Liver (tissue), 9 donors: Measurements from ENCODE around the gene EPB41L3. TPM values are rescaled to one million over a fixed set of nuclear protein-coding genes. Genes with fewer than 3 reads are reported as not detected.

Source experiments
- DNase-seq: peaks from one replicate; pipeline ENCODE4 v3.0.0-alpha.2; 2017; ENCODE audit warnings: low spot score
- H3K27ac ChIP-seq, 2 donors: one replicate each; pipeline ENCODE4 v1.7.0; 2013; ENCODE audit warnings: inconsistent platforms in 2 of 2, low read length in 2 of 2, control low read depth in 1 of 2, low read depth in 1 of 2, mild to moderate bottlenecking in 1 of 2
- H3K27me3 ChIP-seq, 4 donors: one replicate each; pipeline versions ENCODE4 v1.6.1 to v1.7.0; 2013; ENCODE audit warnings: low read length in 3 of 4, inconsistent platforms in 1 of 4, mild to moderate bottlenecking in 1 of 4, moderate library complexity in 1 of 4; ENCODE audit not compliant: control insufficient read depth in 4 of 4, insufficient read depth in 4 of 4
- H3K36me3 ChIP-seq, 4 donors: one replicate each; pipeline versions ENCODE4 v1.6.1 to v1.7.0; 2013; ENCODE audit warnings: low read length in 3 of 4, mild to moderate bottlenecking in 3 of 4, low read depth in 1 of 4, moderate library complexity in 1 of 4; ENCODE audit not compliant: control insufficient read depth in 4 of 4, insufficient read depth in 3 of 4
- H3K4me1 ChIP-seq, 4 donors: one replicate each; pipeline versions ENCODE4 v1.6.1 to v1.7.0; 2013; ENCODE audit warnings: low read length in 3 of 4, mild to moderate bottlenecking in 3 of 4, moderate library complexity in 1 of 4; ENCODE audit not compliant: control insufficient read depth in 4 of 4, insufficient read depth in 4 of 4
- H3K4me3 ChIP-seq, 3 donors: one replicate each; pipeline versions ENCODE4 v1.6.1 to v1.7.0; 2013; ENCODE audit warnings: low read length in 3 of 3, control low read depth in 1 of 3, low read depth in 1 of 3, mild to moderate bottlenecking in 1 of 3
- H3K9ac ChIP-seq, 2 donors: one replicate each; pipeline ENCODE4 v1.7.0; 2013; ENCODE audit warnings: low read length in 2 of 2, mild to moderate bottlenecking in 2 of 2, moderate library complexity in 2 of 2, control low read depth in 1 of 2, low read depth in 1 of 2
- H3K9me3 ChIP-seq, 4 donors: one replicate each; pipeline versions ENCODE4 v1.6.1 to v1.7.0; 2013; ENCODE audit warnings: low read length in 3 of 4; ENCODE audit not compliant: control insufficient read depth in 4 of 4
- EGR1 ChIP-seq, 2 donors: IDR thresholded peaks; 2 replicates each; pipeline ENCODE4 v1.6.1; 2016 to 2018; ENCODE audit warnings: antibody characterized with exemption in 2 of 2, low read depth in 2 of 2
- FOXA1 ChIP-seq: IDR thresholded peaks from 2 replicates; pipeline ENCODE4 v1.6.1; 2016; ENCODE audit warnings: antibody characterized with exemption
- FOXA2 ChIP-seq: IDR thresholded peaks from 2 replicates; pipeline ENCODE4 v1.6.1; 2016; ENCODE audit warnings: antibody characterized with exemption
- GABPA ChIP-seq, 2 donors: IDR thresholded peaks in 1 of 2; conservative IDR thresholded peaks in 1 of 2; 2 replicates each; pipeline ENCODE4 v1.6.1; 2016; ENCODE audit warnings: antibody characterized with exemption in 2 of 2, mild to moderate bottlenecking in 1 of 2, moderate library complexity in 1 of 2
- HNF4A ChIP-seq, 2 donors: conservative IDR thresholded peaks; 2 replicates each; pipeline ENCODE4 v1.6.1; 2016; ENCODE audit warnings: antibody characterized with exemption in 2 of 2, mild to moderate bottlenecking in 2 of 2
- HNF4G ChIP-seq: IDR thresholded peaks from 2 replicates; pipeline ENCODE4 v1.6.1; 2016; ENCODE audit warnings: antibody characterized with exemption
- JUND ChIP-seq, 2 donors: IDR thresholded peaks; 2 replicates each; pipeline ENCODE4 v1.6.1; 2016; ENCODE audit warnings: antibody characterized with exemption in 2 of 2
- NR2F2 ChIP-seq: IDR thresholded peaks from 2 replicates; pipeline ENCODE4 v1.6.1; 2016; ENCODE audit warnings: antibody characterized with exemption
- RAD21 ChIP-seq, 2 donors: IDR thresholded peaks; 2 replicates each; pipeline ENCODE4 v1.6.1; 2016; ENCODE audit warnings: antibody characterized with exemption in 2 of 2, mild to moderate bottlenecking in 2 of 2
- RXRA ChIP-seq, 2 donors: IDR thresholded peaks; 2 replicates each; pipeline ENCODE4 v1.6.1; 2017 to 2018; ENCODE audit warnings: antibody characterized with exemption in 2 of 2, mild to moderate bottlenecking in 1 of 2
- SP1 ChIP-seq: IDR thresholded peaks from 2 replicates; pipeline ENCODE4 v1.6.1; 2018; ENCODE audit warnings: antibody characterized with exemption, mild to moderate bottlenecking
- TAF1 ChIP-seq: conservative IDR thresholded peaks from 2 replicates; pipeline ENCODE4 v1.6.1; 2016; ENCODE audit warnings: antibody characterized with exemption, mild to moderate bottlenecking
- YY1 ChIP-seq: IDR thresholded peaks from 2 replicates; pipeline ENCODE4 v1.6.1; 2016; ENCODE audit warnings: antibody characterized with exemption, mild to moderate bottlenecking
- WGBS: extraction: QIAGEN DNeasy Blood & Tissue Kit; methylation state at CpG from one replicate; pipeline ENCODE4 v1.1.7; 2013; 5-methylcytosine and 5-hydroxymethylcytosine counted together
- polyA plus RNA-seq, 2 donors: library from polyadenylated mRNA; stranded (reverse) in 1 of 2; unstranded in 1 of 2; fragments of 200-250 nt in 1 of 2; fragments of >200 nt in 1 of 2; fragmentation: Nextera tagmentation in 1 of 2; extraction: Ambion mirVana in 1 of 2; gene quantifications; one replicate each; pipeline versions ENCODE4 v1.2.1 to v1.2.3, GENCODE V29; 2013 to 2015
- total RNA-seq, 2 donors: library from RNA; depleted of rRNA; stranded (reverse); fragments of >200 nt; gene quantifications; one replicate each; pipeline ENCODE4 v1.2.3, GENCODE V29; 2014
- TF ChIP-seq, protein P1 (sequence below): IDR thresholded peaks from 2 replicates; pipeline ENCODE4 v1.6.1; 2016; ENCODE audit warnings: antibody characterized with exemption
- TF ChIP-seq, protein P2 (sequence below): IDR thresholded peaks from 2 replicates; pipeline ENCODE4 v1.6.1; 2016; ENCODE audit warnings: antibody characterized with exemption
- TF ChIP-seq, protein P3 (sequence below): IDR thresholded peaks from 2 replicates; pipeline ENCODE4 v1.6.1; 2016; ENCODE audit warnings: antibody characterized with exemption, mild to moderate bottlenecking
- TF ChIP-seq, protein P4 (sequence below): IDR thresholded peaks from 2 replicates; pipeline ENCODE4 v1.6.1; 2016; ENCODE audit warnings: antibody characterized with exemption
- donor health status: healthy.
- donor health status: healthy.
- donor health status: healthy.
- donor health status: healthy.
- donor health status: healthy.

EPB41L3 gene
- total and polyA plus RNA-seq, 4 donors = 1.4 to 14.5 (median 5.1) TPM

DNA sequence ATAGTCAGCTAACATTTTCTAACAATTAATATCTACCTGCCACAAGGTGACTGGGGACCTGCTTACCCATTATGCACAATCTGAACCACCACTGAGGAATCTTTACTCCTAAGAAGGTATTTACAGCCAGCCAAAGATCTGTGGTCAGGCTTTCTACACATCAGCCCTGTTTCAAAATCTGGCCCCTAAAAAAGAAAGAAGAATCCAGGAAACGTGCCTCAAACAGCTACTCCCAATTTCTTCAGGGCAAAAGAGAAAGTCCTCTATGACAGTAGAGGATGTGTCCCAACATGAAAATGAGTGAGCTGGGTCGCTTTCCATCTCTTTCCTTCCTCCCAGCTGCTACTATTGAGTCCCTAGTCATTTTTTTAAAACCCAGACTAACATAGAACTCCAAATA, 79.5 kb downstream of the EPB41L3 start (continued):
- TF ChIP-seq TAF1 (no peak), JUND (IDR thresholded peaks at IDR 0.05) (no peak)
- TF ChIP-seq, protein P1, sequence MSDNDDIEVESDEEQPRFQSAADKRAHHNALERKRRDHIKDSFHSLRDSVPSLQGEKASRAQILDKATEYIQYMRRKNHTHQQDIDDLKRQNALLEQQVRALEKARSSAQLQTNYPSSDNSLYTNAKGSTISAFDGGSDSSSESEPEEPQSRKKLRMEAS = no peak

DNA sequence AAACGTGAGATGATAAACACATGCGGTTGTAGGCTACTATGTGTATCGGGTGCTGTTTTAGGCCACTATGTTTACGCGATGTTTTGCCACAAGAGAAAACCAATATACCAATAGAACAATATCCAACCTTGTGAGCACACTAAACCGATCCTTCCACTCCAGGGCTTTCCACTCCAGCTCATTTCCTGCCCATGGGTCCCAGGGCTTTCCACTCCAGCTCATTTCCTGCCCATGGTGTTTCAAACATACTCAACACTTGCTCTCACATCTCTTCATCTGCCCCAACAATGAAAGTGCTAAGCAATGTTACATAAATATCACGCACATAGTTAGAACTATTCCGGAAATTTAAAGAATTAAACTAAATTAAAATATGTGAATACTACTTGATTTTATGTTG, 80.0 kb downstream of the EPB41L3 start:
- H3K9ac ChIP-seq = no peak overlapping the region
- H3K36me3 ChIP-seq = no peaks in the 10 kb centered on the region
- no peaks in the 10 kb centered on the region for H3K27me3 ChIP-seq
- H3K27ac ChIP-seq = no peak overlapping the region
- no peaks in the 10 kb centered on the region for H3K9me3 ChIP-seq
- no peak for DNase-seq
- H3K4me1 ChIP-seq = no peaks in the 10 kb centered on the region
- 91% methylated on average over 8 of the region's 8 CpGs for WGBS
- no peak for TF ChIP-seq FOXA2
- no peak for TF ChIP-seq JUND (IDR thresholded peaks at IDR 0.05)
- TF ChIP-seq, protein P2, sequence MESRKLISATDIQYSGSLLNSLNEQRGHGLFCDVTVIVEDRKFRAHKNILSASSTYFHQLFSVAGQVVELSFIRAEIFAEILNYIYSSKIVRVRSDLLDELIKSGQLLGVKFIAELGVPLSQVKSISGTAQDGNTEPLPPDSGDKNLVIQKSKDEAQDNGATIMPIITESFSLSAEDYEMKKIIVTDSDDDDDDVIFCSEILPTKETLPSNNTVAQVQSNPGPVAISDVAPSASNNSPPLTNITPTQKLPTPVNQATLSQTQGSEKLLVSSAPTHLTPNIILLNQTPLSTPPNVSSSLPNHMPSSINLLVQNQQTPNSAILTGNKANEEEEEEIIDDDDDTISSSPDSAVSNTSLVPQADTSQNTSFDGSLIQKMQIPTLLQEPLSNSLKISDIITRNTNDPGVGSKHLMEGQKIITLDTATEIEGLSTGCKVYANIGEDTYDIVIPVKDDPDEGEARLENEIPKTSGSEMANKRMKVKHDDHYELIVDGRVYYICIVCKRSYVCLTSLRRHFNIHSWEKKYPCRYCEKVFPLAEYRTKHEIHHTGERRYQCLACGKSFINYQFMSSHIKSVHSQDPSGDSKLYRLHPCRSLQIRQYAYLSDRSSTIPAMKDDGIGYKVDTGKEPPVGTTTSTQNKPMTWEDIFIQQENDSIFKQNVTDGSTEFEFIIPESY = no peak
- TF ChIP-seq YY1 = no peak
- no peak for TF ChIP-seq HNF4A (conservative IDR thresholded peaks at IDR 0.05)
- no peak for TF ChIP-seq HNF4G
- TF ChIP-seq TAF1 = no peak
- no peak for TF ChIP-seq NR2F2
- TF ChIP-seq EGR1 (IDR thresholded peaks at IDR 0.05; ENCODE audit: low read depth in 2 of 2) = no peak
- H3K4me3 ChIP-seq = no peak overlapping the region

DNA sequence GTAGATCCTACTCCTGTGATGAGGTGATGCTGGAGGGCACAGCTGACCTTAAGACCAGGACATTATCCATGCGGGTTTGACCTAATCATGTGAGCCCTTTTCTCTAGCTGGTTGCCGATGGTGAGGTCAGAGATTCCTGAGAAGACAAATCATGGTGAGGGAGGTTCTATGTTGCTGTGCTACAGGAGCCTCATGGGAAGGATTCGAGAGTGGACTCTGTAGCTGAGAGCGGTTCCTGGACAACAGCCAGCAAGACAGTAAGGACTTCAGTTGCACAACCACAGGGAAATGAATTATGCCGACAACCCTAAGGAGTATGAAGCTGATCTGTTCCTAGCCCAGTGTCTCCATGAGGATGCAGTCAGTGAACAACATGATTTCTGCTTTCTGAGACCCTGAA, 80.4 kb downstream of the EPB41L3 start:
- Histone ChIP-seq H3K36me3 (no peaks in the 10 kb centered on the region), H3K4me1 (no peaks in the 10 kb centered on the region), H3K27me3 (no peaks in the 10 kb centered on the region), H3K9ac (no peak overlapping the region), H3K9me3 (no peaks in the 10 kb centered on the region), H3K27ac (no peak overlapping the region), H3K4me3 (no peak overlapping the region)
- WGBS = 78% methylated on average over 5 of the region's 5 CpGs
- TF ChIP-seq HNF4A (conservative IDR thresholded peaks at IDR 0.05) (no peak), FOXA2 (no peak), HNF4G (no peak), NR2F2 (no peak), RXRA (IDR thresholded peaks at IDR 0.05) (no peak), FOXA1 (no peak), YY1 (no peak)
- DNase-seq = no peak

DNA sequence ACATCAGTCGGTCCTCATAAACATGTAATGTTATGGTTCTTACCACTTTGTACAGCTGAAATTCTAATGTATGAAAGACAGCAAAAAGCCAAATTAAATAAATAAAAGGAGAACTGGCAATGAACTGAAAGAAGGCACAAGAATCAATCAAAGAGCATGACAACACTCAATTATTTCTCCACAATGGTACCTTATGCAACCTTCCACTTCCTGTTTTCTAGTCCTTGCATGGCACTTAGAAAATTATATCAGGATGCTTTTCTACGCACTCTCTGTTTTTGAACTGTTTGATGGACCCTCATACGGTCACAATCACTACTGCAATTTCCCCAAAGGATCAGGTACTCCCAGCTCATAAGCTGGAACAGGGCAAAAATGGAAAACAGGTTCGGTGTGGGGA, 81.6 kb downstream of the EPB41L3 start:
- no peak overlapping the region for H3K9ac ChIP-seq
- no peaks in the 10 kb centered on the region for H3K4me1 ChIP-seq
- 82% methylated on average over 4 of the region's 4 CpGs for WGBS
- no peaks in the 10 kb centered on the region for H3K9me3 ChIP-seq
- H3K27me3 ChIP-seq = no peaks in the 10 kb centered on the region
- no peak overlapping the region for H3K4me3 ChIP-seq
- no peak overlapping the region for H3K27ac ChIP-seq
- H3K36me3 ChIP-seq = no peaks in the 10 kb centered on the region
- DNase-seq = no peak
- TF ChIP-seq TAF1 (no peak), HNF4A (conservative IDR thresholded peaks at IDR 0.05) (no peak), GABPA (IDR thresholded peaks at IDR 0.05 in 1 of 2, conservative IDR thresholded peaks at IDR 0.05 in 1 of 2) (no peak), SP1 (no peak), RAD21 (IDR thresholded peaks at IDR 0.05) (no peak), FOXA2 (no peak), FOXA1 (no peak), YY1 (no peak), NR2F2 (no peak), HNF4G (no peak)
- TF ChIP-seq, protein P3, sequence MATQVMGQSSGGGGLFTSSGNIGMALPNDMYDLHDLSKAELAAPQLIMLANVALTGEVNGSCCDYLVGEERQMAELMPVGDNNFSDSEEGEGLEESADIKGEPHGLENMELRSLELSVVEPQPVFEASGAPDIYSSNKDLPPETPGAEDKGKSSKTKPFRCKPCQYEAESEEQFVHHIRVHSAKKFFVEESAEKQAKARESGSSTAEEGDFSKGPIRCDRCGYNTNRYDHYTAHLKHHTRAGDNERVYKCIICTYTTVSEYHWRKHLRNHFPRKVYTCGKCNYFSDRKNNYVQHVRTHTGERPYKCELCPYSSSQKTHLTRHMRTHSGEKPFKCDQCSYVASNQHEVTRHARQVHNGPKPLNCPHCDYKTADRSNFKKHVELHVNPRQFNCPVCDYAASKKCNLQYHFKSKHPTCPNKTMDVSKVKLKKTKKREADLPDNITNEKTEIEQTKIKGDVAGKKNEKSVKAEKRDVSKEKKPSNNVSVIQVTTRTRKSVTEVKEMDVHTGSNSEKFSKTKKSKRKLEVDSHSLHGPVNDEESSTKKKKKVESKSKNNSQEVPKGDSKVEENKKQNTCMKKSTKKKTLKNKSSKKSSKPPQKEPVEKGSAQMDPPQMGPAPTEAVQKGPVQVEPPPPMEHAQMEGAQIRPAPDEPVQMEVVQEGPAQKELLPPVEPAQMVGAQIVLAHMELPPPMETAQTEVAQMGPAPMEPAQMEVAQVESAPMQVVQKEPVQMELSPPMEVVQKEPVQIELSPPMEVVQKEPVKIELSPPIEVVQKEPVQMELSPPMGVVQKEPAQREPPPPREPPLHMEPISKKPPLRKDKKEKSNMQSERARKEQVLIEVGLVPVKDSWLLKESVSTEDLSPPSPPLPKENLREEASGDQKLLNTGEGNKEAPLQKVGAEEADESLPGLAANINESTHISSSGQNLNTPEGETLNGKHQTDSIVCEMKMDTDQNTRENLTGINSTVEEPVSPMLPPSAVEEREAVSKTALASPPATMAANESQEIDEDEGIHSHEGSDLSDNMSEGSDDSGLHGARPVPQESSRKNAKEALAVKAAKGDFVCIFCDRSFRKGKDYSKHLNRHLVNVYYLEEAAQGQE = no peak
- TF ChIP-seq, protein P2 = no peak
- TF ChIP-seq, protein P1 = no peak
- TF ChIP-seq, protein P4, sequence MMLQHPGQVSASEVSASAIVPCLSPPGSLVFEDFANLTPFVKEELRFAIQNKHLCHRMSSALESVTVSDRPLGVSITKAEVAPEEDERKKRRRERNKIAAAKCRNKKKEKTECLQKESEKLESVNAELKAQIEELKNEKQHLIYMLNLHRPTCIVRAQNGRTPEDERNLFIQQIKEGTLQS = no peak
